Transverse colon (tissue), 3 donors: Measurements from ENCODE around the gene MYO7B.

Source experiments
- CTCF ChIP-seq, 5 experiments: fragments of 200-600 bp in 3 of 5; fragments of 450-650 bp in 2 of 5; sonication (generic) in 3 of 5; IDR thresholded peaks; 1 replicate in 2 of 5; 2 replicates in 3 of 5; pipeline ENCODE4 v1.5.1; 2016 to 2017; ENCODE audit warnings: antibody characterized with exemption in 5 of 5, inconsistent platforms in 3 of 5, mild to moderate bottlenecking in 2 of 5, moderate library complexity in 1 of 5
- EP300 ChIP-seq: sonication (generic); formaldehyde crosslinking; IDR thresholded peaks from one replicate; pipeline ENCODE4 v1.6.1; 2017; ENCODE audit warnings: antibody characterized with exemption, low read depth
- POLR2A ChIP-seq: fragments of 450-650 bp; IDR thresholded peaks from one replicate; pipeline ENCODE4 v1.6.1; 2016; ENCODE audit warnings: antibody characterized with exemption, mild to moderate bottlenecking, moderate library complexity

- no peak for TF ChIP-seq POLR2A
- TF ChIP-seq CTCF (IDR thresholded peaks at IDR 0.05): no peak
- no peak for TF ChIP-seq EP300
These were observed 94.2 kb downstream of the MYO7B start for GRCh38 chr2:127629637-127630036.
